ENCODE results near the gene QRICH2.

Gene QRICH2

GRCh38 chr17:76265624-76266243 is 42.3 kb downstream of the QRICH2 start:
- H3K27ac ChIP-seq, result peak overlapping the region; percentile 97
- TF ChIP-seq CTCF (conservative IDR thresholded peaks at IDR 0.05), result no peak

- TF ChIP-seq CTCF (conservative IDR thresholded peaks at IDR 0.05), result no peak
- H3K27ac ChIP-seq, result peak within 1 kb of the TSS; percentile 97
Measured at GRCh38 chr17:76264755-76265623, 43.1 kb downstream of the QRICH2 start, which contains the start of gene UBALD2. Gene UBALD2, plus strand, starts transcription at chr17:76265348. Its CDS starts 158 bp downstream, at chr17:76265506.

GRCh38 chr17:76264425-76264754 is 43.7 kb downstream of the QRICH2 start:
- no peak for TF ChIP-seq CTCF (conservative IDR thresholded peaks at IDR 0.05)
- H3K27ac ChIP-seq, result peak overlapping the region; percentile 97

- no peak for TF ChIP-seq CTCF (conservative IDR thresholded peaks at IDR 0.05)
- peak overlapping the region; percentile 97 for H3K27ac ChIP-seq
Measured at GRCh38 chr17:76263896-76264295, 44.2 kb downstream of the QRICH2 start.

GRCh38 chr17:76262732-76263344 is 45.2 kb downstream of the QRICH2 start:
- TF ChIP-seq CTCF (conservative IDR thresholded peaks at IDR 0.05), result no peak
- H3K27ac ChIP-seq, result peak overlapping the region; percentile 97

GRCh38 chr17:76261421-76262215 is 46.5 kb downstream of the QRICH2 start:
- TF ChIP-seq CTCF (conservative IDR thresholded peaks at IDR 0.05), result no peak
- peak overlapping the region; percentile 97 for H3K27ac ChIP-seq

Data from VCaP (cell line).